Keratinocyte (primary cell): ENCODE data around the gene GLI2. TPM values are rescaled to one million over a fixed set of nuclear protein-coding genes. Genes with fewer than 3 reads are reported as not detected.

Experiments used
- DNase-seq: peaks from one replicate; pipeline ENCODE4 v3.0.0-alpha.2; 2011; ENCODE audit warnings: low read depth, missing footprints, low spot score
- FAIRE-seq: peaks from 2 replicates; lab custom pipeline; 2011; peaks lifted over from hg19 to GRCh38; lab: Jason Lieb, UNC
- H2AFZ ChIP-seq: 2 replicates; pipeline ENCODE4 v1.6.0; 2012; ENCODE audit warnings: low read length, control low read depth, inconsistent platforms; ENCODE audit not compliant: control insufficient read depth
- H3K27ac ChIP-seq: 2 replicates; pipeline ENCODE4 v1.5.1; 2011; ENCODE audit warnings: low read length; ENCODE audit not compliant: control insufficient read depth, insufficient read depth
- H3K27me3 ChIP-seq: 3 replicates; pipeline ENCODE4 v1.6.0; 2011; ENCODE audit warnings: low read length; ENCODE audit not compliant: control insufficient read depth, insufficient read depth; ENCODE audit errors: extremely low read depth
- H3K36me3 ChIP-seq, 2 experiments: 2 replicates in 1 of 2; 3 replicates in 1 of 2; pipeline ENCODE4 v1.5.1; 2011; ENCODE audit warnings: low read length in 2 of 2, mild to moderate bottlenecking in 1 of 2; ENCODE audit not compliant: control insufficient read depth in 2 of 2, insufficient read depth in 2 of 2; ENCODE audit errors: extremely low read depth in 1 of 2
- H3K4me1 ChIP-seq: 3 replicates; pipeline ENCODE4 v1.5.1; 2011; ENCODE audit warnings: low read length; ENCODE audit not compliant: control insufficient read depth, insufficient read depth; ENCODE audit errors: extremely low read depth
- H3K4me2 ChIP-seq: 3 replicates; pipeline ENCODE4 v1.6.0; 2011; ENCODE audit warnings: low read depth, low read length; ENCODE audit not compliant: control insufficient read depth, insufficient read depth; ENCODE audit errors: extremely low read depth
- H3K4me3 ChIP-seq, 3 experiments: fragments of 200-600 bp in 1 of 3; sonication (generic) in 1 of 3; 2 replicates in 2 of 3; 3 replicates in 1 of 3; pipeline ENCODE4 v1.5.1; 2011 to 2016; ENCODE audit warnings: low read length in 3 of 3, mild to moderate bottlenecking in 3 of 3, control low read depth in 2 of 3, inconsistent platforms in 1 of 3, low read depth in 1 of 3, mixed read lengths in 1 of 3, mixed run types in 1 of 3, moderate library complexity in 1 of 3; ENCODE audit not compliant: control insufficient read depth in 2 of 3, insufficient read depth in 2 of 3; ENCODE audit errors: extremely low read depth in 1 of 3
- H3K79me2 ChIP-seq: 2 replicates; pipeline ENCODE4 v1.6.0; 2012; ENCODE audit warnings: low read length; ENCODE audit not compliant: control insufficient read depth, insufficient read depth
- H3K9ac ChIP-seq: 3 replicates; pipeline ENCODE4 v1.6.0; 2011; ENCODE audit warnings: low read length; ENCODE audit not compliant: control insufficient read depth, insufficient read depth; ENCODE audit errors: extremely low read depth
- H3K9me1 ChIP-seq: 3 replicates; pipeline ENCODE4 v1.6.0; 2011; ENCODE audit warnings: low read length; ENCODE audit not compliant: control insufficient read depth, insufficient read depth; ENCODE audit errors: extremely low read depth
- H3K9me3 ChIP-seq: 2 replicates; pipeline ENCODE4 v1.5.1; 2012; ENCODE audit warnings: low read depth, low read length; ENCODE audit not compliant: control insufficient read depth
- H4K20me1 ChIP-seq: 3 replicates; pipeline ENCODE4 v1.6.0; 2011; ENCODE audit warnings: low read length; ENCODE audit not compliant: control insufficient read depth, insufficient read depth; ENCODE audit errors: extremely low read depth
- EZH2 ChIP-seq: IDR thresholded peaks from one replicate; pipeline ENCODE4 v1.6.1; 2012; ENCODE audit warnings: inconsistent platforms, mild to moderate bottlenecking, low read length, moderate library complexity
- dilution Hi-C: fragments of 300-500 bp; cut with MboI; formaldehyde crosslinking; loops from one replicate; pipeline ENCODE4 v1.7.0; 2020; ENCODE audit warnings: low sequenced_read_pairs; ENCODE audit not compliant: extremely low pct_ligation_motif_present
- polyA plus RNA-seq, 5 experiments: library from polyadenylated mRNA; depleted of rRNA in 3 of 5; stranded (reverse) in 3 of 5; stranded (forward) in 1 of 5; unstranded in 1 of 5; fragments of >200 nt; gene quantifications; 1 replicate in 1 of 5; 2 replicates in 3 of 5; 3 replicates in 1 of 5; pipeline versions ENCODE4 v1.2.1 to v1.2.3, GENCODE V29; 2011 to 2012; ENCODE audit warnings: missing spikeins in 2 of 5, low read depth in 1 of 5, low replicate concordance in 1 of 5
- TF ChIP-seq, protein P1 (sequence below), 3 experiments: IDR thresholded peaks in 1 of 3; conservative IDR thresholded peaks in 1 of 3; optimal IDR thresholded peaks in 1 of 3; 2 replicates in 2 of 3; 3 replicates in 1 of 3; pipeline versions ENCODE3 to v1.5.1; 2011; ENCODE audit warnings: low read length in 3 of 3, mild to moderate bottlenecking in 3 of 3, moderate library complexity in 2 of 3, control low read depth in 1 of 3, inconsistent platforms in 1 of 3; ENCODE audit not compliant: insufficient read depth in 2 of 3; ENCODE audit errors: extremely low read depth in 1 of 3

GLI2 gene
- polyA plus RNA-seq, 1 donor (not counting 4 experiments of a cell fraction or from before 2014, with no cell fraction given), result 0.04 TPM

DNA sequence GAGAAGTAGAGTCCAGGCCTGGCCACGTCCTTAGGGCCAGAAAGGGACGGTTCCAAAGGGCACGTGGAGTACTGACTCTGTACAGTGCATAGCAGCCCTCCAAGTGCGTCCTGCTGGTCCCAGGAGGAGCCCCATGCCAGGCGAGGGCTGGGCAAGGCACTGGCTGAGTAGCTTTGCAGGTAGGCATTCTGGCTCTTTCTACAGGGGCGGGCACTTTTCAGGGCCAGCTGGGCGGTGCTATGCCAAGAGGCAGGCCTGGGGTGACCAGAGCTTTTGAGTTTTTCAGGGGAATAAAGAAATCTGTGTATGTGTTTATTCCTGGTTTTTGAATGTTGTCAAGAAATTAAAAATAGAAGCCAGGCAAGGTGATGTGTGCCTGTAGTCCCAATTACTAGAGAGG lies 15.4 kb upstream of the GLI2 start:
- FAIRE-seq, result no peak
- no peak for DNase-seq
- no peak overlapping the region for H3K4me2 ChIP-seq
- H4K20me1 ChIP-seq, result no peaks in the 10 kb centered on the region
- no peak overlapping the region for H2AFZ ChIP-seq
- H3K36me3 ChIP-seq, result no peaks in the 10 kb centered on the region
- no peak overlapping the region for H3K27ac ChIP-seq
- dilution Hi-C loops, result no loop called here
- no peaks in the 10 kb centered on the region for H3K9me1 ChIP-seq
- H3K9me3 ChIP-seq, result no peaks in the 10 kb centered on the region
- peaks cover 6% of the 10 kb centered on the region for H3K27me3 ChIP-seq
- H3K4me1 ChIP-seq, result peaks cover 5% of the 10 kb centered on the region
- no peaks in the 10 kb centered on the region for H3K79me2 ChIP-seq
- H3K4me3 ChIP-seq, result no peak overlapping the region
- no peak overlapping the region for H3K9ac ChIP-seq
- no peak for TF ChIP-seq EZH2
- TF ChIP-seq, protein P1, sequence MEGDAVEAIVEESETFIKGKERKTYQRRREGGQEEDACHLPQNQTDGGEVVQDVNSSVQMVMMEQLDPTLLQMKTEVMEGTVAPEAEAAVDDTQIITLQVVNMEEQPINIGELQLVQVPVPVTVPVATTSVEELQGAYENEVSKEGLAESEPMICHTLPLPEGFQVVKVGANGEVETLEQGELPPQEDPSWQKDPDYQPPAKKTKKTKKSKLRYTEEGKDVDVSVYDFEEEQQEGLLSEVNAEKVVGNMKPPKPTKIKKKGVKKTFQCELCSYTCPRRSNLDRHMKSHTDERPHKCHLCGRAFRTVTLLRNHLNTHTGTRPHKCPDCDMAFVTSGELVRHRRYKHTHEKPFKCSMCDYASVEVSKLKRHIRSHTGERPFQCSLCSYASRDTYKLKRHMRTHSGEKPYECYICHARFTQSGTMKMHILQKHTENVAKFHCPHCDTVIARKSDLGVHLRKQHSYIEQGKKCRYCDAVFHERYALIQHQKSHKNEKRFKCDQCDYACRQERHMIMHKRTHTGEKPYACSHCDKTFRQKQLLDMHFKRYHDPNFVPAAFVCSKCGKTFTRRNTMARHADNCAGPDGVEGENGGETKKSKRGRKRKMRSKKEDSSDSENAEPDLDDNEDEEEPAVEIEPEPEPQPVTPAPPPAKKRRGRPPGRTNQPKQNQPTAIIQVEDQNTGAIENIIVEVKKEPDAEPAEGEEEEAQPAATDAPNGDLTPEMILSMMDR (optimal IDR thresholded peaks at IDR 0.05 in 1 of 3, IDR thresholded peaks at IDR 0.05 in 1 of 3, conservative IDR thresholded peaks at IDR 0.05 in 1 of 3; ENCODE audit: extremely low read depth in 1 of 3, insufficient read depth in 2 of 3, low read length in 3 of 3), result no peak

DNA sequence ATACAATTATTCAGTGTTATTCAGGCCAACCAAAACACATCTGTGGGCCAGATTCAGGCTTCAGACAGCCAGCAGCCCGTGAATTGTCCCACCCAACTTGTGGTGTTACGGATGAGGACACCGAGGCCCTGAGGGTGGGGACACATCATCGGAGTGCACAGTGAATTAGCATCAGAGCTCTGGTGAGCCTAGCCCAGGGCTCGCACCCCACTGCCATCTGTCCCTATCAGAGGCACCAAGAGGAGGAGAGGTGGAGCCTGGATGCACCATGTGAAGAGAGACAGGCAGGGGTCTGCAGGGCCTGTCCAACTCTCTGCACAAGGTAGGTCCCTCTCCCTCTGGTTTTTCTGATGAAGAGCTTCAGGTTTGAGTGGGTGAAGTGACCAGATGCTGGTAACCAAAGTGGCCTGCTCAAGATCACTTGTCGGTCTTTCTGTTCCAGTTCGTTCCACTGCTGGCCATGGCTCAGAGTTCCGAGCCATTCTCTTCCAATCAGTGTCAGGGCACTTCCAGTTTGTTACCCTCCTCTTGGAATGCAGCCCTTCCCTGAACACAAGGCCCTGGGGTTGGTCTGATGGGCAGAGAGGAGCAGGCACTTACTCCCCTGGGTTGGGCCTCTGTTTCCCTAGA lies 14.8 kb upstream of the GLI2 start:
- no peak overlapping the region for H3K27ac ChIP-seq
- no peak overlapping the region for H3K4me2 ChIP-seq
- no peaks in the 10 kb centered on the region for H3K79me2 ChIP-seq
- no peak for TF ChIP-seq EZH2
- TF ChIP-seq, protein P1 (optimal IDR thresholded peaks at IDR 0.05 in 1 of 3, IDR thresholded peaks at IDR 0.05 in 1 of 3, conservative IDR thresholded peaks at IDR 0.05 in 1 of 3; ENCODE audit: extremely low read depth in 1 of 3, insufficient read depth in 2 of 3, low read length in 3 of 3), result no peak
- H3K9me1 ChIP-seq, result no peaks in the 10 kb centered on the region
- H3K4me1 ChIP-seq, result peaks cover 2% of the 10 kb centered on the region
- no peaks in the 10 kb centered on the region for H3K9me3 ChIP-seq
- no peak overlapping the region for H2AFZ ChIP-seq
- FAIRE-seq, result no peak
- H3K36me3 ChIP-seq, result no peaks in the 10 kb centered on the region
- no peak overlapping the region for H3K4me3 ChIP-seq
- DNase-seq, result no peak
- H4K20me1 ChIP-seq, result no peaks in the 10 kb centered on the region
- peaks cover 6% of the 10 kb centered on the region for H3K27me3 ChIP-seq
- dilution Hi-C loops, result no loop called here
- H3K9ac ChIP-seq, result no peak overlapping the region
